Renal pelvis (tissue), 4 donors: ENCODE measurements around the gene FAM171A1. TPM values are rescaled to one million over a fixed set of nuclear protein-coding genes. Genes with fewer than 3 reads are reported as not detected.

Source experiments
- DNase-seq: peaks from one replicate; pipeline ENCODE4 v3.0.0-alpha.2; 2013
- polyA plus RNA-seq, 3 donors: library from polyadenylated mRNA; unstranded; fragments of 120-200 nt; gene quantifications; one replicate each; pipeline ENCODE4 v1.2.1, GENCODE V29; 2013; ENCODE audit not compliant: insufficient read length in 3 of 3

The FAM171A1 gene
- polyA plus RNA-seq, 3 donors = 85.6 to 96.4 (median 94.4) TPM

DNA sequence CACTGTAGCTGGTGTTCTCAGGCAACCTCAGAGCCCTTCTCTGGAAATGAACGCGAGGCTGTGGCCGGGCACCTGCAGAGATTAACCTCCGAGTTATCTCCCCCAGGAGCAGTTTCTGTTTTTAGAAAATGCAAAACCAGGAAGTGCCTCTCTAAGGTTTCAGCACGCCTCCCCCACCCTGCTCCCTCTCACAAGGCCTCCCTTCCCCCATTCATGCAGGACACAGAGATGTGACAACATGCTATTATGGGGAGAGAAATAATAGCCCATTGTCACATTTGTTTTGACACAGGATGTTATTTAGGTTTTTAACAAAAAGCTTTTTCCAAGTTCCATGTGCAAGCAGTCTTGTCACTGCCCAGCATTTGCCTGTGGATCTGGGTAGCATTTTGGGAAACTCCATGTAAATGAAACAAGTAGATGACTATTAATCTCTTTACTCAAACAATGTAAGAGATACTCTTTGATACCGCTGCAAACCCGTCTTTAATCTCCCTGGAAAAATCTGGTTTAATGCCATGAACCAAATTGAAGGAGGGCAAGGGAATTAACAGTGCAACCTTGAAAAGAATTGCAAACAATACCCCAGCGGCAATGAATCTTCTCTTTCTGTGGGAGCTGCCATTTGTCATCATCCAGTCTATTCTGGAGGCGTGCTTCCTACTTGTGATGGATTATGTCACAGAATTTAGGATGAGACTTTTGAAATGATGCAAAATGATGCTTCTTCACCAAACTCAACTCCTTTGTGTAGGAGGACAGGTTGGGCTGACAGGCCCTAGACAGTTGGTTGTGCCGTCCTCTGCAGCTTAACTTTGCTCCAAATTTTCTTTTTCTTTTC, 116.1 kb downstream of the FAM171A1 start:
- DNase-seq = no peak

GRCh38 chr10:15253951-15254807, 116.9 kb downstream of the FAM171A1 start:
- DNase-seq = no peak

DNA sequence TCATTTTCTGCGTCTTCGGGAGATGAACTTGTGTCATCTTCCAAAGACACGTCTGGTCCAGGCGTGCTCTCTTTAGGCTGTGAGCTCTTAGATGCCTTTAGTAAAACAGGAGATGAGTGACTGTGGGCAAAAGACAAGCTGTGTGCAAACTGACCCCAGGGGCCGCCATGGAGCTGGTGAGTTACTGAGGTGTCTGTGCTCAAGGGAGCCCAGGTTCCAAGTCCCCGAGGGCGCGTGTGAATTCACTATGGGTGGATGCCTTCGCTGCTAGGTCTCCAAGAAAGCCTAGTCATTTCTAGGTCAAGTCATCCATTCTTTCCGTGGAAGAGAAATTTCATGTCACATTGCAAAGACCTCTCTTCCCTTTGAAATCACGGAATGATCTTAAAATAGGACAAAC, 118.7 kb downstream of the FAM171A1 start:
- no peak for DNase-seq

GRCh38 chr10:15251791-15252380, 119.2 kb downstream of the FAM171A1 start:
- DNase-seq = no peak

DNA sequence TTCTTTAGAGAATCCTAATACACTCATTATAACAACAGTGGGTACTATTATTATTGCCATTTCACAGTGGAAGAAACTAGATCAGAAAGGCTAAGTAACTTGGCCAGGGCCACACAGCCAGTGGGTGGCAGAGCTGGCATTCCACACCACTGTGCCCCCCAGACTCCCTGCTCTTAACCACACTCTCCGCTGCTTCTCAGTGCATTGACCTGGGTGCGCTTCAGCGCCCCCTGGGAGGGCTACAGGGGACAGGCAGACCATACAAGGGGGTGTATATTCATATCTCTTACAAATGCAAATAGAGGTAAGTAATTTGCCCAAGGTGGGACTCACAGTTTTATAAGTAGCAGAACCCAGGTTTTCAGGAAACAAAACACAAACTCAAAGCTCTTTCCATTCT, 125.6 kb downstream of the FAM171A1 start:
- DNase-seq = no peak

DNA sequence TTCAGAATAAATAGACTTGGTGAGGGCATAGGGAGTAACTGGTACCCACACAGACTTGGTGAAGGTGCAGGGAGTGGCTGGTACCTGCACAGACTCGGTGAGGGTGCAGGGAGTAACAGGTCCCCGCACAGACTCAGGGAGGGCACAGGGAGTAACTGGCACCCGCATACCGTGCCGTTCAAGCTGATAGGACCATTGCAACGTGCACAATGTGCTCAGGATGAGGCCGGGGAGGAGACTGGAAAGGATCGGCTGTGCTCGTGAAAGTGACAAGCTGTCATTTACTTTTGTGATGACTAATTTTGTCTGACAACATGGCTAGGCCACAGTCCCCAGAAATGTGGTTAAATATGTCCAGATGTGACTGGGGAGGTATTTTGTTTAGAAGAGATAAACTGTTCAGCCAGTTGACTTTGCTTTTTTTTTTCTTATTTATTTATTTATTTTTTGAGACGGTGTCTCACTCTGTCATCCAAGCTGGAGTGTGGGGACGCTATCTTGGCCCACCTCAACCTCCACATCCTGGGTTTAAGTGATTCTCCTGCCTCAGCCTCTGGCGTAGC, 126.4 kb downstream of the FAM171A1 start:
- DNase-seq = no peak

- no peak for DNase-seq
These were observed 128.7 kb downstream of the FAM171A1 start for GRCh38 chr10:15242261-15242840.

DNA sequence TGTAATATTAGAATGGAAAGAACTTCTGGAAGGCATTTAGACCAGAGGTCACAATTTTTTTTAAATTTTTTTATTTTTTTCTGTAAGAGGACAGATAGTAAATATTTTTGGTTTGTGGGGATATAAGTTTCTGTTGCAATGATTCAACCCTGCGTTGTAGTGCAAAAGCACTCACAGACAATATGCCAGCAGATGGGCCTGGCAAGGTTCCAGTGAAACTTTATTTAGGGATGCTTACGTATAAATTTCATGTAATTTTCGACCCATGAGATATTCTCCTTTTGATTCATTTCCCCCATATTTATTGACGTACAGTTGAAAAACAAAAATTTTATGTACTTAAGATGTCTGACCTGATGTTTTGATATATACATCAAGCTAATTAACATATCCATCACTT, 129.8 kb downstream of the FAM171A1 start:
- no peak for DNase-seq

DNA sequence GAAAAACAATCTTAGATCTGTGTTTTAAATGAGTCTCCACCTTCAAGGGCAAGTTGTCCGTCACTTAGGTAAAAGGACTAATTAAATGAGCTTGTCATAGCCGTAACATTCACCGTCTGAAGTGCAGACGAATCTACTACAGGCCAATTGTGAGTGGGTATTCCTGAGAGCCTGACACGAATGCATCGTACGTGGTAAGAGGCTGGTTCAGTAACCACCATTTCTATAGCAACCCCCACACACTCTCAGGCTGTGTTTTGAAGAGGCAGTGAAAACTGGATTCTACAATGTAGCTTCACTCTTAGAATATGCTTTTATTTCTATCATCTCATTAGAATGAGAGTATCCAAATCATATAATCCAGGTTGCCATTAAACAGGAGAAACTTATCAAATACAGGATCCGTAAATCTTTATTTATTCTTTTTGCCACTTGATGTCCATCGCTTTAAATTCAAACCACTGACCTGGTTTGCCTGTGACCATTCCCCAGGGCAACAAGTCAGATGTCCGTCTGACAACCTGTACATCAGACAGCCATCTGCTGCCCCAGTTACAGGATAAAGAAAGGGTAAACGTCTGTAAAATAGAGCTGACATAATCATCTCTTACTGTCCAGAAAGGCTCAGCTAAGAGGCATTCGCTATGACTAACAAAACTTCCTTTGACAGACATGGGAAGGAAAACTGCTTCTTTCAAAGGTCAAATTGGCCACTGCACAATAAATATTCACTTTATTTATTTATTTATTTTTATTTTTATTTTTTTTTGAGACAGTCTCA, 132.3 kb downstream of the FAM171A1 start:
- DNase-seq = peak; percentile 38

GRCh38 chr10:15237351-15237750, 133.7 kb downstream of the FAM171A1 start:
- peak; percentile 7 for DNase-seq

DNA sequence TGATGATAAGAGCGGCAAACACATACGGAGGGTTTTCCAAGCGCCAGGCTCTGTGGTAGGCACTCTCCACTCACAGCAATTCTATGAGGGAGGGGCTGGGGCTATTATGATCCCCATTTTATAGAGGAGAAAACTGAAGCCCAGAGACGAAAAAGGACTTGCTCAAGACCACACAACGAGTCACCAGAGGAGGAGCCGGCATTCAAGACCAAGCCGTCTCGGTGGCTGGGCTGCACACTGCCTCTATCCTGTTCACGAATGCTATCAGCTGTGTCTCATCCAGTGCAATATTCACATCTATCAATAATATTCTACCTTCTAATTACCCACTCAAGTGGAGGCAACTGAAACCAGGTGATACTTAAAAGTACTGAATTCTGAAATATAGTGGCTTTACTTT, 134.7 kb downstream of the FAM171A1 start:
- no peak for DNase-seq

- no peak for DNase-seq
These were observed 138.8 kb downstream of the FAM171A1 start for GRCh38 chr10:15232279-15232678.

DNA sequence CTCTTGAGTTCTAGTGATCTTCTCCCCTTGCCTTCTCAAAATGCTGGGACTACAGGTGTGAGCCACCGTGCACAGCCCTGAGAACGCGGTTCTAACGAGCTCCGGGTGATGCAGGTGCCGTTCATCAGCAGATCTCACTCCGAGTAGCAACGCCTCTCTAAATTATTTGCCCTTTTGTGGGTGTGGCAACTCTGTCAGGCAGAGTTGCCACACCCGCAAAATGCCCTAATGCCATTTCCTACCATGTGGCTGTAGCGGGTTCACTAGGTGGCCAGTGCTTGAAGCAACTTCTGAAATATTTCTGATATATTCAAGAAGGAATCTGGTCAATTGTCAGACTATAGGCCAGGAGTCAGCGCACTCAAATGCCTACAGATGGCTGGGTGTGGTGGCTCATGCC, 139.7 kb downstream of the FAM171A1 start:
- no peak for DNase-seq

- no peak for DNase-seq
These were observed 140.8 kb downstream of the FAM171A1 start for GRCh38 chr10:15230257-15230656.

GRCh38 chr10:15229268-15229667, 141.8 kb downstream of the FAM171A1 start:
- no peak for DNase-seq

GRCh38 chr10:15228426-15228825, 142.7 kb downstream of the FAM171A1 start:
- no peak for DNase-seq

- DNase-seq = no peak
These were observed 143.3 kb downstream of the FAM171A1 start for GRCh38 chr10:15227611-15228372.

GRCh38 chr10:15225511-15225910, 145.6 kb downstream of the FAM171A1 start:
- no peak for DNase-seq

- DNase-seq = no peak
These were observed 146.1 kb downstream of the FAM171A1 start for GRCh38 chr10:15224948-15225347.

- DNase-seq = no peak
These were observed 147.9 kb downstream of the FAM171A1 start for GRCh38 chr10:15223174-15223573.
